ENCODE data around the gene EOLA2. TPM values are rescaled to one million over a fixed set of nuclear protein-coding genes. Genes with fewer than 3 reads are reported as not detected.

The EOLA2 gene
- total and polyA plus RNA-seq, 10 of the 15 experiments (the other 5 are each of a cell fraction or from before 2014, with no cell fraction given): 23.9 to 55.8 (median 41.4) TPM

DNA sequence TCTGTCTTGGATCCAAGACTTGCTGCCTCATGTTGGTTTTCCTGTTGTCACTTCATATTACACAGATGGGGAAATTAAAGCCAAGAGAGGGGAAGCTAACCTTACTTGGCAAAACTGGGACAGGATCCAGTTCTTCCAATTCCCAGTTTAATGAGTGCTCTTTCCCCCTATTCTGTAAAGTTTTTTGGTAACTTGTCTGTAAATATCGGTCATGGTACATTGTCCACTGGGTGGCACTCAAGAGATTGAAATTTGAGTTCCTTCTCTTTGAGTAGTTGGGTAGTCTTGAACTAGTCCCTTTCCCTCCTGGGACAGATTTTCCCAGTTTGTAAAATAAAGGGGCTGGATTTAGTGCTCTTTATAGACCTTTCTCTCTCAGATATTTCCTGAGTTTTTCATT is 12.4 kb upstream of the EOLA2 start:
- FAIRE-seq: peak; percentile 44
- H3K4me2 ChIP-seq (ENCODE audit: control insufficient read depth, insufficient read depth): no peak overlapping the region
- POLR2A ChIA-PET: interaction anchor here (0.6 kb wide), 1 partner anchor 929 kb away, joined by 5 read pairs; no protein-coding TSS in a partner anchor
- no peak for TF ChIP-seq MYC (IDR thresholded peaks at IDR 0.05; ENCODE audit: insufficient read depth, insufficient read length, insufficient replicate concordance, low read length, severe bottlenecking)
- TF ChIP-seq ZNF384 (IDR thresholded peaks at IDR 0.05; ENCODE audit: borderline replicate concordance, low read depth, low read length): no peak
- TF ChIP-seq, protein P1, sequence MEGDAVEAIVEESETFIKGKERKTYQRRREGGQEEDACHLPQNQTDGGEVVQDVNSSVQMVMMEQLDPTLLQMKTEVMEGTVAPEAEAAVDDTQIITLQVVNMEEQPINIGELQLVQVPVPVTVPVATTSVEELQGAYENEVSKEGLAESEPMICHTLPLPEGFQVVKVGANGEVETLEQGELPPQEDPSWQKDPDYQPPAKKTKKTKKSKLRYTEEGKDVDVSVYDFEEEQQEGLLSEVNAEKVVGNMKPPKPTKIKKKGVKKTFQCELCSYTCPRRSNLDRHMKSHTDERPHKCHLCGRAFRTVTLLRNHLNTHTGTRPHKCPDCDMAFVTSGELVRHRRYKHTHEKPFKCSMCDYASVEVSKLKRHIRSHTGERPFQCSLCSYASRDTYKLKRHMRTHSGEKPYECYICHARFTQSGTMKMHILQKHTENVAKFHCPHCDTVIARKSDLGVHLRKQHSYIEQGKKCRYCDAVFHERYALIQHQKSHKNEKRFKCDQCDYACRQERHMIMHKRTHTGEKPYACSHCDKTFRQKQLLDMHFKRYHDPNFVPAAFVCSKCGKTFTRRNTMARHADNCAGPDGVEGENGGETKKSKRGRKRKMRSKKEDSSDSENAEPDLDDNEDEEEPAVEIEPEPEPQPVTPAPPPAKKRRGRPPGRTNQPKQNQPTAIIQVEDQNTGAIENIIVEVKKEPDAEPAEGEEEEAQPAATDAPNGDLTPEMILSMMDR (IDR thresholded peaks at IDR 0.05 in 2 of 3, conservative IDR thresholded peaks at IDR 0.05 in 1 of 3; ENCODE audit: control insufficient read depth in 2 of 3, extremely low read depth in 1 of 3, insufficient read depth in 1 of 3, low read depth in 3 of 3, low read length in 3 of 3): peak; percentile 39 to 46 (median 39)
- TF ChIP-seq ZNF207 (IDR thresholded peaks at IDR 0.05; ENCODE audit: borderline replicate concordance): no peak
- peak; percentile 36; the same call in 1 of the 2 replicates for TF ChIP-seq SMC3 (IDR thresholded peaks at IDR 0.05; ENCODE audit: borderline replicate concordance, low read length)
- TF ChIP-seq RAD51 (IDR thresholded peaks at IDR 0.05): no peak
- TF ChIP-seq, protein P2, sequence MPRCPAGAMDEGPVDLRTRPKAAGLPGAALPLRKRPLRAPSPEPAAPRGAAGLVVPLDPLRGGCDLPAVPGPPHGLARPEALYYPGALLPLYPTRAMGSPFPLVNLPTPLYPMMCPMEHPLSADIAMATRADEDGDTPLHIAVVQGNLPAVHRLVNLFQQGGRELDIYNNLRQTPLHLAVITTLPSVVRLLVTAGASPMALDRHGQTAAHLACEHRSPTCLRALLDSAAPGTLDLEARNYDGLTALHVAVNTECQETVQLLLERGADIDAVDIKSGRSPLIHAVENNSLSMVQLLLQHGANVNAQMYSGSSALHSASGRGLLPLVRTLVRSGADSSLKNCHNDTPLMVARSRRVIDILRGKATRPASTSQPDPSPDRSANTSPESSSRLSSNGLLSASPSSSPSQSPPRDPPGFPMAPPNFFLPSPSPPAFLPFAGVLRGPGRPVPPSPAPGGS (IDR thresholded peaks at IDR 0.05; ENCODE audit: borderline replicate concordance, insufficient read depth, low read depth, low read length, poor library complexity, severe bottlenecking): no peak
- TF ChIP-seq CREB1 (IDR thresholded peaks at IDR 0.05; ENCODE audit: low read depth): no peak
- TF ChIP-seq RAD21 (IDR thresholded peaks at IDR 0.05; ENCODE audit: insufficient read depth, low read depth, low read length): peak; percentile 52
- TF ChIP-seq NFYA (IDR thresholded peaks at IDR 0.05; ENCODE audit: borderline replicate concordance, low read depth, low read length): no peak
- no peak for TF ChIP-seq SMARCA5 (IDR thresholded peaks at IDR 0.05)
- TF ChIP-seq NR2C2 (IDR thresholded peaks at IDR 0.05; ENCODE audit: borderline replicate concordance, control insufficient read depth, insufficient read length, low read depth): no peak
- TF ChIP-seq YBX1 (IDR thresholded peaks at IDR 0.05): no peak
- no peak for TF ChIP-seq FOXK2 (IDR thresholded peaks at IDR 0.05)
- TF ChIP-seq POLR2A (IDR thresholded peaks at IDR 0.05; ENCODE audit: low read depth, low read length): no peak
- no peak for TF ChIP-seq ZZZ3 (IDR thresholded peaks at IDR 0.05; ENCODE audit: control insufficient read depth, insufficient read length, low read depth)
- TF ChIP-seq, protein P3, sequence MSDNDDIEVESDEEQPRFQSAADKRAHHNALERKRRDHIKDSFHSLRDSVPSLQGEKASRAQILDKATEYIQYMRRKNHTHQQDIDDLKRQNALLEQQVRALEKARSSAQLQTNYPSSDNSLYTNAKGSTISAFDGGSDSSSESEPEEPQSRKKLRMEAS (IDR thresholded peaks at IDR 0.05; ENCODE audit: low read depth, low read length): no peak
- no peak for TF ChIP-seq IKZF1 (conservative IDR thresholded peaks at IDR 0.05)
- no peak for TF ChIP-seq SUZ12 (IDR thresholded peaks at IDR 0.05; ENCODE audit: unreplicated experiment)
- TF ChIP-seq, protein P4, sequence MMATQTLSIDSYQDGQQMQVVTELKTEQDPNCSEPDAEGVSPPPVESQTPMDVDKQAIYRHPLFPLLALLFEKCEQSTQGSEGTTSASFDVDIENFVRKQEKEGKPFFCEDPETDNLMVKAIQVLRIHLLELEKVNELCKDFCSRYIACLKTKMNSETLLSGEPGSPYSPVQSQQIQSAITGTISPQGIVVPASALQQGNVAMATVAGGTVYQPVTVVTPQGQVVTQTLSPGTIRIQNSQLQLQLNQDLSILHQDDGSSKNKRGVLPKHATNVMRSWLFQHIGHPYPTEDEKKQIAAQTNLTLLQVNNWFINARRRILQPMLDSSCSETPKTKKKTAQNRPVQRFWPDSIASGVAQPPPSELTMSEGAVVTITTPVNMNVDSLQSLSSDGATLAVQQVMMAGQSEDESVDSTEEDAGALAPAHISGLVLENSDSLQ (IDR thresholded peaks at IDR 0.05): no peak
- TF ChIP-seq PAX5 (IDR thresholded peaks at IDR 0.05; ENCODE audit: borderline replicate concordance, low read depth, low read length): no peak
- no peak for TF ChIP-seq BMI1 (IDR thresholded peaks at IDR 0.05; ENCODE audit: borderline replicate concordance)

More for the DNA sequence above, 12.4 kb upstream of the EOLA2 start:
- WGBS (ENCODE audit: insufficient coverage, insufficient replicate concordance, low lambda C conversion rate, missing lambda C conversion rate): 0% methylated on average over 1 of the region's 1 CpG
- Histone ChIP-seq H3K27ac (ENCODE audit: control insufficient read depth, insufficient read depth) (no peak overlapping the region), H3K4me3 (no peak overlapping the region), H3K9ac (ENCODE audit: control insufficient read depth, insufficient read depth, low read length) (no peak overlapping the region), H2AFZ (ENCODE audit: control insufficient read depth, low read depth, low read length) (no peak overlapping the region), H3K27me3 (replicated peaks in 1 of 2; ENCODE audit: control insufficient read depth in 2 of 2, insufficient read depth in 2 of 2, low read length in 1 of 2) (no peaks in the 10 kb centered on the region), H3K36me3 (ENCODE audit: control insufficient read depth in 2 of 2, insufficient read depth in 2 of 2, low read length in 1 of 2) (no peaks in the 10 kb centered on the region), H3K4me1 (ENCODE audit: control insufficient read depth, insufficient read depth, low read length) (no peaks in the 10 kb centered on the region), H3K9me3 (replicated peaks; ENCODE audit: control insufficient read depth, insufficient read depth, low read length) (no peaks in the 10 kb centered on the region), H3K79me2 (ENCODE audit: control insufficient read depth, insufficient read depth, low read length) (no peaks in the 10 kb centered on the region), H4K20me1 (ENCODE audit: control insufficient read depth, insufficient read depth) (no peaks in the 10 kb centered on the region)
- DNase-seq (ENCODE audit: low read depth, low spot score) (no peak), ATAC-seq (peak; percentile 53; the same call in 2 of the 3 replicates)
- CTCF ChIA-PET: interaction anchor here (0.7 to 1.2 kb wide), 9 partner anchors 9 to 765 kb away, joined by 3 to 4 read pairs (median 3); no protein-coding TSS in a partner anchor
- no TSS peak for BruUV-seq (replicated peaks)
- RAD21 ChIA-PET (ENCODE audit: unreplicated experiment): interaction anchor here (1.0 kb wide), 1 partner anchor 152 kb away, joined by 3 read pairs; no protein-coding TSS in a partner anchor
- SMC1A ChIA-PET (ENCODE audit: uncharacterized antibody, unreplicated experiment): interaction anchor here (0.8 to 1.0 kb wide), 2 partner anchors 79 to 536 kb away, joined by 3 to 6 read pairs; no protein-coding TSS in a partner anchor
- intact Hi-C loops (cut with micrococcal nuclease; ENCODE audit: unreplicated experiment): no loop called here
- in situ Hi-C loops (cut with MboI): loop anchor here (10.0 to 25.0 kb wide), 2 partner anchors 537 to 764 kb away; no protein-coding TSS in a partner anchor

Measured in GM12878 (cell line).